HepG2 (cell line): ENCODE results near the gene ABCF1. TPM values are rescaled to one million over a fixed set of nuclear protein-coding genes. Genes with fewer than 3 reads are reported as not detected.

ENCODE experiments used
- ATF7-NPFF ChIP-seq: sonication (generic); formaldehyde crosslinking; IDR thresholded peaks from 2 replicates; pipeline ENCODE4 v1.8.1; 2023; ENCODE audit warnings: mild to moderate bottlenecking, low read depth, missing genetic modification reagents, moderate library complexity
- HNRNPH1 ChIP-seq: fragments of 200-400 bp; formaldehyde crosslinking; optimal IDR thresholded peaks from 2 replicates; pipeline ENCODE3; 2017; ENCODE audit warnings: mild to moderate bottlenecking, low read depth, low read length
- MAFG ChIP-seq: sonication (generic); formaldehyde crosslinking; IDR thresholded peaks from 2 replicates; pipeline ENCODE4 v1.5.1; 2020; ENCODE audit warnings: mild to moderate bottlenecking, missing genetic modification reagents
- SMARCE1 ChIP-seq: fragments of 450-650 bp; IDR thresholded peaks from 2 replicates; pipeline ENCODE4 v1.6.1; 2017; ENCODE audit warnings: borderline replicate concordance
- SRY ChIP-seq: sonication (generic); formaldehyde crosslinking; IDR thresholded peaks from 2 replicates; pipeline ENCODE4 v1.8.0; 2022; ENCODE audit warnings: mild to moderate bottlenecking, missing genetic modification reagents
- WIZ ChIP-seq: sonication (generic); formaldehyde crosslinking; IDR thresholded peaks from 2 replicates; pipeline ENCODE4 v1.5.1; 2020; ENCODE audit warnings: mild to moderate bottlenecking, missing genetic modification reagents
- ZNF180 ChIP-seq: sonication (generic); formaldehyde crosslinking; IDR thresholded peaks from 2 replicates; pipeline ENCODE4 v1.4.0; 2020; ENCODE audit warnings: low read depth, missing genetic modification reagents, borderline replicate concordance
- ZNF224 ChIP-seq: sonication (generic); formaldehyde crosslinking; IDR thresholded peaks from 2 replicates; pipeline ENCODE4 v1.5.0; 2020; ENCODE audit warnings: mild to moderate bottlenecking, missing genetic modification reagents
- ZNF547 ChIP-seq: sonication (generic); formaldehyde crosslinking; IDR thresholded peaks from 2 replicates; pipeline ENCODE4 v1.5.1; 2020; ENCODE audit warnings: mild to moderate bottlenecking, missing genetic modification reagents
- ZNF740 ChIP-seq: sonication (generic); formaldehyde crosslinking; IDR thresholded peaks from 2 replicates; pipeline ENCODE4 v1.4.0; 2020; ENCODE audit warnings: missing genetic modification reagents
- ZNF747 ChIP-seq: sonication (generic); formaldehyde crosslinking; IDR thresholded peaks from 2 replicates; pipeline ENCODE4 v1.8.1; 2023; ENCODE audit warnings: missing genetic modification reagents, mild to moderate bottlenecking, borderline replicate concordance
- ZSCAN12 ChIP-seq: sonication (generic); formaldehyde crosslinking; IDR thresholded peaks from 2 replicates; pipeline ENCODE4 v1.9.0; 2021; ENCODE audit warnings: mild to moderate bottlenecking, missing genetic modification reagents
- ZSCAN21 ChIP-seq: sonication (generic); formaldehyde crosslinking; IDR thresholded peaks from 2 replicates; pipeline ENCODE4 v1.8.0; 2022; ENCODE audit warnings: mild to moderate bottlenecking, missing genetic modification reagents, moderate library complexity, borderline replicate concordance
- polyA plus RNA-seq, 8 experiments: library from polyadenylated mRNA; depleted of rRNA in 3 of 8; stranded (reverse) in 7 of 8; unstranded in 1 of 8; fragments of >200 nt; fragmentation: Illumina TruSeq in 4 of 8; extraction: Trizol in 4 of 8; gene quantifications; 2 replicates each; pipeline versions ENCODE4 v1.2.1 to v1.2.3, GENCODE V29; 2011 to 2016; ENCODE audit warnings: low read depth in 4 of 8, missing spikeins in 1 of 8, mixed read lengths in 1 of 8; ENCODE audit not compliant: insufficient read depth in 1 of 8
- total RNA-seq, 5 experiments: library from RNA; depleted of rRNA; stranded (reverse); fragments of >200 nt; fragmentation: Illumina TruSeq; extraction: Trizol; gene quantifications; 2 replicates each; pipeline ENCODE4 v1.2.3, GENCODE V29; 2016; ENCODE audit warnings: low read depth in 1 of 5
- TF ChIP-seq, protein P1 (sequence below): sonication (generic); formaldehyde crosslinking; IDR thresholded peaks from 2 replicates; pipeline ENCODE4 v1.4.0; 2020; ENCODE audit warnings: mild to moderate bottlenecking, missing genetic modification reagents, borderline replicate concordance
- TF ChIP-seq, protein P2 (sequence below): sonication (generic); formaldehyde crosslinking; IDR thresholded peaks from 2 replicates; pipeline ENCODE4 v1.4.0; 2020; ENCODE audit warnings: mild to moderate bottlenecking, missing genetic modification reagents
- TF ChIP-seq, protein P3 (sequence below): sonication (generic); formaldehyde crosslinking; IDR thresholded peaks from 2 replicates; pipeline ENCODE4 v1.4.0; 2020; ENCODE audit warnings: missing genetic modification reagents

Gene ABCF1
- total and polyA plus RNA-seq, 2 of the 13 experiments (the other 11 are each of a cell fraction or from before 2014, with no cell fraction given): 25.4 to 98.9 TPM

DNA sequence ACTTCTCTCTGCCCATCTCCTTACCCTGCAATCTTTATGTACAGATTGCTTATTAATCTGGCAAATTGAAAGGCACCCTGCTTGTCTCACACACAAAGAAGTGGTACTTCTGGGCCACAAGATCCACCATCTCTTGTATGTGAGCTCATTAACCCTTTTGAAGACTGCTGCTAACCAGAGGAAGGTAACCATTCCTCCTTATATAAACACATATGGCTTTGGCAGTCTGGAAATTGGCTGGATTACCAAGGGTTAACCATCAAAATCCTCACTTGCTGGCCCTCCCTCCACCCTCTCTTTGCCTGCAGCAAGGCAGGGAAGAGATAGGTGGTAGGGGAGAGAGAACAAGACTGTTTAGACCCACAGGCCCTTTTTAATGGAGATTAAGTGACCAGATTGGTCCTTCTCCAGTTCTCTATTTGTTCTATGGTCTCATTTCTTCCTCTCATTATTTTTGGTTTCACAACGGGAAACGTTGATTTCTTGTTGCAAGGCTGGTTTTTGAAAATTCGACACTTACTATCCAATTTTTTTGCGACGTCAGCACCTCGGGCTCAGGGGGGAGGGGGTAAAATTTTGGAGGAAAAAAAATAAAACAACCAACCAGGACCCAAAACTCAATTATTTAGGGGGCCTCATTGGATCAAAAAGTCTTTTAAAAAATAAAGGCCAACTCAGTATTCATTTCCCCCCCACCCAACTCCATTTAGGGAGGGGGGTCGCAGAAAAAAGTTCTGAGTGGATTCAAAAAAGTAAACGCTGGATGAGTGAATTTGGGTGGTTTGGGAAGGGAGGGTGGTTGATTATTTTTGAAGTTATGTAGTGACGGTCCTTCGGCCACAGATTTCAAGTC lies 44.9 kb downstream of the ABCF1 start (continued):
- TF ChIP-seq ZNF180 (no peak), ZNF547 (CRISPR knock-in tag) (no peak; the same call in 1 of the 2 replicates), ZSCAN12 (no peak), WIZ (CRISPR knock-in tag) (no peak), SMARCE1 (no peak), SRY (CRISPR knock-in tag) (peak; percentile 64; the same call in 1 of the 2 replicates), ATF7-NPFF (no peak), MAFG (CRISPR knock-in tag) (no peak), ZSCAN21 (CRISPR knock-in tag) (peak; percentile 69; the same call in 1 of the 2 replicates), ZNF224 (CRISPR knock-in tag) (no peak), HNRNPH1 (no peak), ZNF740 (CRISPR knock-in tag) (no peak; the same call in 1 of the 2 replicates), ZNF747 (CRISPR knock-in tag) (no peak)
- TF ChIP-seq, protein P1, sequence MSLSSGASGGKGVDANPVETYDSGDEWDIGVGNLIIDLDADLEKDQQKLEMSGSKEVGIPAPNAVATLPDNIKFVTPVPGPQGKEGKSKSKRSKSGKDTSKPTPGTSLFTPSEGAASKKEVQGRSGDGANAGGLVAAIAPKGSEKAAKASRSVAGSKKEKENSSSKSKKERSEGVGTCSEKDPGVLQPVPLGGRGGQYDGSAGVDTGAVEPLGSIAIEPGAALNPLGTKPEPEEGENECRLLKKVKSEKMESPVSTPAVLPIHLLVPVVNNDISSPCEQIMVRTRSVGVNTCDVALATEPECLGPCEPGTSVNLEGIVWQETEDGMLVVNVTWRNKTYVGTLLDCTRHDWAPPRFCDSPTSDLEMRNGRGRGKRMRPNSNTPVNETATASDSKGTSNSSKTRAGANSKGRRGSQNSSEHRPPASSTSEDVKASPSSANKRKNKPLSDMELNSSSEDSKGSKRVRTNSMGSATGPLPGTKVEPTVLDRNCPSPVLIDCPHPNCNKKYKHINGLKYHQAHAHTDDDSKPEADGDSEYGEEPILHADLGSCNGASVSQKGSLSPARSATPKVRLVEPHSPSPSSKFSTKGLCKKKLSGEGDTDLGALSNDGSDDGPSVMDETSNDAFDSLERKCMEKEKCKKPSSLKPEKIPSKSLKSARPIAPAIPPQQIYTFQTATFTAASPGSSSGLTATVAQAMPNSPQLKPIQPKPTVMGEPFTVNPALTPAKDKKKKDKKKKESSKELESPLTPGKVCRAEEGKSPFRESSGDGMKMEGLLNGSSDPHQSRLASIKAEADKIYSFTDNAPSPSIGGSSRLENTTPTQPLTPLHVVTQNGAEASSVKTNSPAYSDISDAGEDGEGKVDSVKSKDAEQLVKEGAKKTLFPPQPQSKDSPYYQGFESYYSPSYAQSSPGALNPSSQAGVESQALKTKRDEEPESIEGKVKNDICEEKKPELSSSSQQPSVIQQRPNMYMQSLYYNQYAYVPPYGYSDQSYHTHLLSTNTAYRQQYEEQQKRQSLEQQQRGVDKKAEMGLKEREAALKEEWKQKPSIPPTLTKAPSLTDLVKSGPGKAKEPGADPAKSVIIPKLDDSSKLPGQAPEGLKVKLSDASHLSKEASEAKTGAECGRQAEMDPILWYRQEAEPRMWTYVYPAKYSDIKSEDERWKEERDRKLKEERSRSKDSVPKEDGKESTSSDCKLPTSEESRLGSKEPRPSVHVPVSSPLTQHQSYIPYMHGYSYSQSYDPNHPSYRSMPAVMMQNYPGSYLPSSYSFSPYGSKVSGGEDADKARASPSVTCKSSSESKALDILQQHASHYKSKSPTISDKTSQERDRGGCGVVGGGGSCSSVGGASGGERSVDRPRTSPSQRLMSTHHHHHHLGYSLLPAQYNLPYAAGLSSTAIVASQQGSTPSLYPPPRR (CRISPR knock-in tag): no peak
- TF ChIP-seq, protein P2, sequence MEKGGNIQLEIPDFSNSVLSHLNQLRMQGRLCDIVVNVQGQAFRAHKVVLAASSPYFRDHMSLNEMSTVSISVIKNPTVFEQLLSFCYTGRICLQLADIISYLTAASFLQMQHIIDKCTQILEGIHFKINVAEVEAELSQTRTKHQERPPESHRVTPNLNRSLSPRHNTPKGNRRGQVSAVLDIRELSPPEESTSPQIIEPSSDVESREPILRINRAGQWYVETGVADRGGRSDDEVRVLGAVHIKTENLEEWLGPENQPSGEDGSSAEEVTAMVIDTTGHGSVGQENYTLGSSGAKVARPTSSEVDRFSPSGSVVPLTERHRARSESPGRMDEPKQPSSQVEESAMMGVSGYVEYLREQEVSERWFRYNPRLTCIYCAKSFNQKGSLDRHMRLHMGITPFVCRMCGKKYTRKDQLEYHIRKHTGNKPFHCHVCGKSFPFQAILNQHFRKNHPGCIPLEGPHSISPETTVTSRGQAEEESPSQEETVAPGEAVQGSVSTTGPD (CRISPR knock-in tag): no peak
- TF ChIP-seq, protein P3, sequence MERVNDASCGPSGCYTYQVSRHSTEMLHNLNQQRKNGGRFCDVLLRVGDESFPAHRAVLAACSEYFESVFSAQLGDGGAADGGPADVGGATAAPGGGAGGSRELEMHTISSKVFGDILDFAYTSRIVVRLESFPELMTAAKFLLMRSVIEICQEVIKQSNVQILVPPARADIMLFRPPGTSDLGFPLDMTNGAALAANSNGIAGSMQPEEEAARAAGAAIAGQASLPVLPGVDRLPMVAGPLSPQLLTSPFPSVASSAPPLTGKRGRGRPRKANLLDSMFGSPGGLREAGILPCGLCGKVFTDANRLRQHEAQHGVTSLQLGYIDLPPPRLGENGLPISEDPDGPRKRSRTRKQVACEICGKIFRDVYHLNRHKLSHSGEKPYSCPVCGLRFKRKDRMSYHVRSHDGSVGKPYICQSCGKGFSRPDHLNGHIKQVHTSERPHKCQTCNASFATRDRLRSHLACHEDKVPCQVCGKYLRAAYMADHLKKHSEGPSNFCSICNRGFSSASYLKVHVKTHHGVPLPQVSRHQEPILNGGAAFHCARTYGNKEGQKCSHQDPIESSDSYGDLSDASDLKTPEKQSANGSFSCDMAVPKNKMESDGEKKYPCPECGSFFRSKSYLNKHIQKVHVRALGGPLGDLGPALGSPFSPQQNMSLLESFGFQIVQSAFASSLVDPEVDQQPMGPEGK (CRISPR knock-in tag): peak; percentile 25
